IMR-90 (cell line): ENCODE measurements around the gene BCHE.

Experiments used
- CTCF ChIP-seq: conservative IDR thresholded peaks from 2 replicates; pipeline ENCODE4 v1.5.1; 2012; ENCODE audit warnings: mild to moderate bottlenecking, low read depth, low read length, improper control_type of control experiment
- FOS ChIP-seq: fragments of 150-350 bp; IDR thresholded peaks from 2 replicates; pipeline ENCODE4 v1.6.1; 2016; ENCODE audit warnings: low read depth, low read length
- POLR2A ChIP-seq: IDR thresholded peaks from 2 replicates; pipeline ENCODE4 v1.6.1; 2012; ENCODE audit warnings: mild to moderate bottlenecking, low read depth, low read length
- USF2 ChIP-seq: fragments of 150-350 bp; IDR thresholded peaks from 2 replicates; pipeline ENCODE4 v1.6.1; 2017; ENCODE audit warnings: mild to moderate bottlenecking, antibody characterized with exemption, low read length, low read depth

DNA sequence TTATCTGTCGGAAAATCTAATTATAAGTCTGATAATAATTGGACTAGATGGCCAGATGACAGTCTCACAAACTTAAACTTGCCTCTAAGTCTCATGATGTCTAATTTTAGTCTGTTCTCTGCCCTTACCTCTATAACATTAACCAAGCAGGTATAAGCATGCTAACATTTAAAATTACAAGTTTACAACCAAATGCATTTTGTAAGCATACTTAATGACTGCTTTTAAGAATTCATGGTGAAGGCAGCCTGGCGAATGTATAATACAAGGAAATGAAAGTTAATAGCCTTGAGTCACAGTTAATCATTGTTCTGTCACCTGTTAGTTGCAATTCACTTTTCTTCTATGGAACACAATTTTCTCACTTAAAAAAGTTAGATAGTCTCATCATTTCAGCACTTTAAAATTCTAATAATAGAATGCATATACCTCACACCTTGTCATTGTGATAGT, 16.5 kb downstream of the BCHE start:
- TF ChIP-seq CTCF, result no peak
- no peak for TF ChIP-seq POLR2A
- no peak for TF ChIP-seq FOS
- no peak for TF ChIP-seq USF2
